K562 treated with DMSO at 1 percent for 12 hours (cell line): ENCODE results near the gene SPATS1. TPM values are rescaled to one million over a fixed set of nuclear protein-coding genes. Genes with fewer than 3 reads are reported as not detected.

ENCODE experiments used
- total RNA-seq: library from RNA; unstranded; fragments of 300-600 nt; gene quantifications from 2 replicates; pipeline ENCODE4 v1.2.3, GENCODE V29; 2022; ENCODE audit not compliant: insufficient read depth

Gene SPATS1, protein sequence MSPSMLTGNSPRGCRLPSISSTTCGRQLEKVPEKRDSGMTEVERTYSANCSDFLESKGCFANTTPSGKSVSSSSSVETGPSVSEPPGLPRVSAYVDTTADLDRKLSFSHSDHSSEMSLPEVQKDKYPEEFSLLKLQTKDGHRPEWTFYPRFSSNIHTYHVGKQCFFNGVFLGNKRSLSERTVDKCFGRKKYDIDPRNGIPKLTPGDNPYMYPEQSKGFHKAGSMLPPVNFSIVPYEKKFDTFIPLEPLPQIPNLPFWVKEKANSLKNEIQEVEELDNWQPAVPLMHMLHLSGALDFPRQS
- total RNA-seq, result not detected in 2 replicates

DNA sequence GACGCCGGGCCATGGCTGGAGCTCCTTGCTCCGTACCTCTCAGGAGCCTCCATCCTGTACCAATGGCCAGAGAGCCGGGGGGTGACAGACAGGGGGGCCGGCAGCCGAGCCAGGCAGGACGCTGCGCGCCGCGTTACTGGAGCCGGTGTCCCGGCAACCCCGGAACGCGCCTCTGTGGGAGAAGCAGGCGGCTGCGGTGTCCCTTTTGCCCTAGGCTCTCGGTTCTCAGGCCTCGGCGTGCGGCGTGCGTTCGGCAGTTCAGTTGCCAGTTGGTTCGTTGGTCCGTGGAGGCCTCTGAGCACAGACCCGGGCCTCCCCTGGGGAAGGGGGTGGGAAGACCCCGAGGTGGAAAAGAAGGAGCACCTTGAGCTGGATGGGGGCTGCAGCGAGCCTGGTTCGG, at the start of gene SPATS1:
Gene SPATS1 (plus strand): TSS at position 162 of the 400 bp plus-strand sequence. CDS start 446 bp downstream, outside the sequence.

DNA sequence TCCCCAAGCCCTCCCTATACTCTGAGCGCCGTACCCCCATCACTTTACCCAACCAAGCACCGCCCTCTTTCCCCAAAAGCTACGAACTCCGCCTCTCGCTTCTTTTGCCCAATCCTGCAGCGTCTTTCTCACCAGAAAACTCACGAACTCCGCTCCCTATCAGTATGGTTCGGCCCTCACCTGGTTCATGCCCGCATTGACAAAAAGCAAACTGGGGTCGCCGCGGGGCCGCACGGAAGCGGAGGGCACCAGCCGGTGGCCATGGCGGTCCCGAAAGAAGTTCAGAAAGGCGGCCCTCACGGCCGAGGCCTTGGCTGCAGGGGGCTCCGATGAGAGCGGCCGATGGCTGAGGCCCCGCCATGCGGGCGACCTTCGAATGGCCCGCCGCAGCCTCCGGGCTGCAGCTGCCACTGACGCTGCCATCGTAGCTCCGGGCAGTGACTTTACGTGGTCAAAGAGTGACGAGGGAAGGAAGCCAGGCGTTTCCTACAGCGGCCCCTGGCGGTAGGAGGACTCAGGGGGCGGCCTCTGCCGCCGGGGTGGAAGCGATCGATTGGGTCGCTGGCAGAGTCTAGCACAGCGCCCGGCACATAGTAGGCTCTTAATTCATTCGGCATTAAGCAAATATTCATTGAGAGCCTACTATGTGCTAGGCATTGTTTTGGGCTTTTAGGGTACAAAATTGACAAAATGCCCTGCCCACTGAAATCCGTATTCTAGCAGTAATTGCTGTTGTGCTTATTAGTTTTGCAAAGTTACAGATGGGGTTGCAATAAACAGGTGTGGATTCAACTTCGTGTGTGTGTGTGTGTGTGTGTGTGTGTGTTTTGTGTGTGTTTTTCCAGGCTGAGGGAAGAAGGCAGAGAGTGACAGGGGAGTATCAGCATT, 29.3 kb upstream of the SPATS1 start, which contains the start of gene AARS2:
Gene AARS2 (minus strand): TSS at position 447 of the 888 bp plus-strand sequence. CDS start 24 bp downstream, at position 423.

DNA sequence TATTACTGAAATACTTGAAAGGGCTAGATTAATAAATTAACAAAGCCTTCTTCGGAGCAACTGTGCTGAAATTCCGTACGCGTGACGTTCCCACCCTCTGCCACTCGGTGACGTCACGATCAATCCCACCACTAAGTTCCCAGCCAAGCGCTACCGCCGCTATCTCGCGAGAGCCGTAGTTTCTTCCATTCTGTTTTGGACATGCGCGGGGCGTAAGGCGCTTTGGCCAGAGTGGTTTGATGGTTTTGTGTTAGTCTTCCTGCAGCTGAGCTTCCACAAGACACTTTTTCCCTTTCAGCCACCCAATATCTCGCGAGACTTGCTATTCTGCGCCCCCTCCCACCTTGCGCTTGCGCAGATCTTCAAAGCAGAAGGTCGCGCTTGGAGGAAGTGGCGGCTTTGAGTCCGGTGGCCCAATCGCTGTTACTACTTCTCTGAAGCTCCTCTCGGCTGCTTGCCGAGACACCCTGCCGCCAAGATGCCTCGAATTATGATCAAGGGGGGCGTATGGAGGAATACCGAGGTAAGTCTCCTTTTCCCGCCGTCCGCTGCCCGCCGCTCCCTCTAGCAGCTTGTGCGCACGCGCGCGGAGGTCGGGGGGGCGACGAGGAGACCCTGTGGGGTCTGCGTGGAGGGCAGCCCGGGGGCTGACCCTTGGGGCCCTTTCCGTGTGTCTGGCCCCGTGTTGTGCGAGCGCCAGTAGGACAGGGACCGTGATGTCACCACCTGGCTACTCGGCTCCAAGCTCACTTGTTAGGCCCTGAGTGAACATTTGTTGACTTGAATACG, 45.1 kb downstream of the SPATS1 start, which contains the start of gene CDC5L:
Gene CDC5L (plus strand): TSS at position 361 of the 789 bp plus-strand sequence. CDS start 118 bp downstream, at position 479.

Other genes with a start within 250 kb of the SPATS1 start
- gene MRPL14, start 215.2 kb upstream of the SPATS1 start, total RNA-seq, result 102 and 178 TPM in 2 replicates
- 26.9 and 62.9 TPM in 2 replicates for gene TMEM63B, start 215.1 kb upstream of the SPATS1 start, total RNA-seq
- not detected in 2 replicates for gene CAPN11, start 183.8 kb upstream of the SPATS1 start, total RNA-seq
- not detected in 2 replicates for gene MYMX, start 125.7 kb upstream of the SPATS1 start, total RNA-seq
- gene SLC29A1, start 119.1 kb upstream of the SPATS1 start, total RNA-seq, result 127 and 182 TPM in 2 replicates
- 900 and 1,266 TPM in 2 replicates for gene HSP90AB1, start 95.5 kb upstream of the SPATS1 start, total RNA-seq
- 69.0 and 95.5 TPM in 2 replicates for gene SLC35B2, start 85.1 kb upstream of the SPATS1 start, total RNA-seq
- gene NFKBIE, start 77.1 kb upstream of the SPATS1 start, total RNA-seq, result 24.1 and 28.1 TPM in 2 replicates
- gene TMEM151B, start 72.2 kb upstream of the SPATS1 start, total RNA-seq, result not detected in 2 replicates
- 11.1 and 23.7 TPM in 2 replicates for gene AARS2, start 29.3 kb upstream of the SPATS1 start, total RNA-seq
- 14.3 and 27.8 TPM in 2 replicates for gene CDC5L, start 45.1 kb downstream of the SPATS1 start, total RNA-seq